Superior temporal gyrus (tissue), 1 donor: ENCODE data around the gene RPH3AL.

Source experiments
- DNase-seq: peaks from one replicate; pipeline ENCODE4 v3.0.0-alpha.2; 2016; ENCODE audit errors: extremely low spot score

Gene RPH3AL

GRCh38 chr17:352421-353212, at the start of gene RPH3AL:
Gene RPH3AL (minus strand): TSS chr17:352807. CDS start chr17:327543, 25,264 bp downstream.
- DNase-seq: no peak

GRCh38 chr17:400257-400656, 47.6 kb upstream of the RPH3AL start:
- no peak for DNase-seq

GRCh38 chr17:396788-397187, 44.2 kb upstream of the RPH3AL start:
- no peak for DNase-seq

GRCh38 chr17:395974-396373, 43.4 kb upstream of the RPH3AL start:
- no peak for DNase-seq

GRCh38 chr17:395179-395578, 42.6 kb upstream of the RPH3AL start:
- no peak for DNase-seq

- DNase-seq: no peak
Observed at GRCh38 chr17:394718-395095, 42.1 kb upstream of the RPH3AL start.

GRCh38 chr17:393806-394717, 41.5 kb upstream of the RPH3AL start:
- DNase-seq: no peak

- no peak for DNase-seq
Observed at GRCh38 chr17:391850-392249, 39.2 kb upstream of the RPH3AL start.

- DNase-seq: no peak
Observed at GRCh38 chr17:390025-390424, 37.4 kb upstream of the RPH3AL start.

- DNase-seq: no peak
Observed at GRCh38 chr17:388087-388486, 35.5 kb upstream of the RPH3AL start.

GRCh38 chr17:386141-386876, 33.7 kb upstream of the RPH3AL start:
- no peak for DNase-seq

- DNase-seq: no peak
Observed at GRCh38 chr17:385836-386140, 33.2 kb upstream of the RPH3AL start.

- no peak for DNase-seq
Observed at GRCh38 chr17:385178-385835, 32.7 kb upstream of the RPH3AL start.

GRCh38 chr17:384622-385177, 32.1 kb upstream of the RPH3AL start:
- DNase-seq: no peak

- no peak for DNase-seq
Observed at GRCh38 chr17:383771-384621, 31.4 kb upstream of the RPH3AL start.

GRCh38 chr17:382644-383533, 30.3 kb upstream of the RPH3AL start:
- peak; percentile 69 for DNase-seq

GRCh38 chr17:381941-382643, 29.5 kb upstream of the RPH3AL start:
- no peak for DNase-seq

GRCh38 chr17:381516-381915, 28.9 kb upstream of the RPH3AL start:
- no peak for DNase-seq
